Measurements from ENCODE around the gene PDE9A.
"Not testable (repeated sequence)": the region's sequence is repeated elsewhere in the genome, so short reads cannot be mapped to it uniquely, and the experiment has no call there.

PDE9A gene

DNA sequence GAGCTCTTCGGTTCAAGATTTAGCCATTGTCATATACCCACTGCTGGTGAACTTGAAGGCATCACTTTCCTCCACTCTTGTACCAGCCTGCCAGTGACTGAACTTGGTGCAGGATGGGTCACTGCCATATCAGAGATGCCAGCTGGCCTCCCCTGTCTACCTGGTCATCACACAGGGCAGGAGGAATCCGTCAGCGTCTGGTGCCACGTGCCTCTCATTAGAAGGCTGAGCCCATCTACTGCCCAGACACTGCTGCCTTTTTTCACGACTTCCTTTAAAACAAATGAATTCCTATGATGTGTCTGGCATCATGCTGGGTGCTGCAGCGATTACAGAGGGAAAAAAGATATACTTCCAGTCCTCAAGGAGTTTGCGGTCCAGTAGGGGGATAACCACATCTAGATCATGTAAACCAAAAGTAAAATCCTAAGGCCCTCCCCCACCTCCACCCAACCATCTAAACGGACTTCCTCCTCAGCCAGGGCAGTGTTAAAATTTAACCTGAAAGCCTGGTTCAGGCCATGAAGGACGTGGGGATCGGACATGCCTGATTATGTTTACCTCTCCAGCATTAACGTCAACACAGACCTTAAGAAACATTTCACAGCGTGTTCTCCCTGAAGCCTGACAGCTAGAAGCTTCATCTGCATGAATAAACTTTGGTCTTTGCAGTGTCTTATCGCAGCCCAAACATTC is 29.2 kb upstream of the PDE9A start:
- no peak for DNase-seq (ENCODE audit: low read depth in 2 of 3, low spot score in 1 of 3)

DNA sequence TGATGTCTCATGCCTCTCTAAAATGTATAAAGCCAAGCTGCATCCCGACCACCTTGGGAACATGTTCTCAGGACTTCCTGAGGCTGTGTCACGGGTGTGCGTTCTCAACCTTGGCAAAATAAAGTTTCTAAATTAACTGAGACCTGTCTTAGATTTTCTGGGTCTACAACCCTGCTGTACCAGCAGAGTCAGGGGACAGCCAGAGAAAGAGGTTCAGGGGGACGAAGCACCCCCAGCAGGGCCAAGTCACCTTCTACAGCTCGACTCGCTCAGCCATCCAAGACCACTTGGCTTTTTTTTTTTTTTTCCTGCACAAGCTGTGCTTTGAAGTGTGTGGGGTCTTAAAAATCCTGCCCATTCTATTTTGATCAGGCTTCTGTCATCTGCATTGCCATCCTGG is 28.5 kb upstream of the PDE9A start:
- DNase-seq (ENCODE audit: low read depth in 2 of 3, low spot score in 1 of 3): no peak

GRCh38 chr21:42626171-42626570 is 27.2 kb upstream of the PDE9A start:
- DNase-seq (ENCODE audit: low read depth in 2 of 3, low spot score in 1 of 3): no peak

DNA sequence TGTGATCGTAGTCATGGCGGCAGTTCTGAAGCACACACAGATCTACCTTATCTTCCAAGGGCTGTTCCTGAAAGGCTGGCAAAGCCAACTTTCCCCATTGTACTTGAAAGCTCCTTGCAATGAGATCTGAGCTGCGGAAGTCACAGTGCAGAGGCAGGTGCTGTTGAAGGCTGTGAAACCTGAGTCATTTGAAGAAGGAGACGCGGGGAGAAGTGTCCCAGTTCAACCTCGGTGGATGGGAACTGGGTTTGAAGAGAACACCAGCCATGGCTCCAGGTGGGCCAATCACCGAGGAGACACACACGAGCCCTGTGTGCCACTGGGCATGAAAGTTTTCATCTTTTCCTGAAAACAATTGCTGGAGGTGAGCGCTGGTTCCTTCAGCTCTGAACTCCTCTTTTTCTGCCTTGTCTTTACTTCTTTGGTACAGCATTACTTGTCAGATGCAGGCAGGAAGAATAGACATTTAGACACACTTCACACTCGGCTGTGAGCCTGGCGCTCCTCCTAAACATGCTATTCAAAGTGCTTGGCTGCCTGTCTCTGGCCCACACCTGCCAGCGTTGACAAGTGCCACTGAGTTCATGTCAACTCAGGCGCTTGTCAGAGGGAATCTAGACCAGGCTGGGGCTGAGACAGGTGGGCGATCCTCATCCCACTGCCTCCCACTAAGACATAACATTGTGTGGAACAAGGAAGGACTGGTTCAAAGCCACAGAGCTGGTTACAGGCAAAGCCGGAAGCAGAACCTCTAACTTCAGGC is 25.7 kb upstream of the PDE9A start:
- DNase-seq (ENCODE audit: low read depth in 2 of 3, low spot score in 1 of 3): no peak

- DNase-seq (ENCODE audit: low read depth in 2 of 3, low spot score in 1 of 3): not testable (repeated sequence)
These were observed 24.9 kb upstream of the PDE9A start for GRCh38 chr21:42628466-42629061.

DNA sequence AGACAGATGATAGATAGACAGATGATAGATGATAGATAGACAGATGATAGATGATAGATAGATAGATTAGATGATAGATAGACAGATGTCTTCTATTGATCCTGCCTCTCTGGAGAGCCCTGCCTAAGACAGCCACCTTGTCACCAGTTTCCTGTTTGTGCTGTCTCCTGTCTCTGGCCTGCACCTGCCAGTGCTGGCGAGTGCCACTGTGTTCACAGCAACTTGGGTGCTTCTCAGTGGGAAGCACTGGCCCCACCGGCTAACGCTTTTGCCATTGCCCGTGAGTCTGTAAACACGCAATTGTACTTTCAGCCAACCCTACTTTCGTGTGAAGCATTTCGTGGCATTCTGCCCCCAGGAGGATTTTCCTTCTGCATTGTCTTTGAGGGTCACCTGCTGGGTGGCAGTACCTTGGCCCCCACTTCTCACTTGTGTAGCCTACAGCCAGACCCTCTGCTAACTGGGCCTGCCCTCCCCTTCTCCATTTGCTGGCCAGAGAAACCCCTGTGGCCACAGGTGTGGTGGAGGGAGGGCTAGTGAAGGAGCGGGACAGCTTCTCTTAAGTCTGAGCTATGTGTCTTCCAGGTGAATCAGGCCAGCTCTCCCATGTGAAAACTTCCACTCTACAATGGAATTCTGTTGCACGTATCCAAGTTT is 23.4 kb upstream of the PDE9A start:
- no peak for DNase-seq (ENCODE audit: low read depth in 2 of 3, low spot score in 1 of 3)

DNA sequence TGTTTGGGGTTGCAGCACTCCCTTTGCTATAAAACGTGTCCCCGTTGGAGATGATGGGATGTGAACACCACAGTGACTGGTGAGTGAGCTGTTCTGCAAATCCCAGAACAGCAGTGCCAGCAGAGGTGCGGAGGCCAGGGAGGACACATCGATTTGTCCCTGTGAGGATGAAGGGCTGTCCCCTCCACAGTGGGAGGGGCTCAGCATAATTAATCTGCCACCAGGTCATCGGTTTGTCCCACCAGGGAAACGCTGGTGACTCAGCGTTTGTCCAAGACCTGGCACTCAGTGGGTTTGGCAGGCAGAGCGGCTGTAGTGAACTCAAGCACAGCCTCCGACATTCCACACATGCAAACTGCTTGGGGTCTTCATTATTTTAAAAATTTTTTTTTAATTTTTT is 22.8 kb upstream of the PDE9A start:
- DNase-seq (ENCODE audit: low read depth in 2 of 3, low spot score in 1 of 3): no peak

- no peak for DNase-seq (ENCODE audit: low read depth in 2 of 3, low spot score in 1 of 3)
These were observed 22.3 kb upstream of the PDE9A start for GRCh38 chr21:42631142-42631541.

- no peak for DNase-seq (ENCODE audit: low read depth in 2 of 3, low spot score in 1 of 3)
These were observed 21.1 kb upstream of the PDE9A start for GRCh38 chr21:42632336-42632751.

GRCh38 chr21:42632771-42633690 is 20.4 kb upstream of the PDE9A start:
- DNase-seq (ENCODE audit: low read depth in 2 of 3, low spot score in 1 of 3): no peak

GRCh38 chr21:42633858-42634257 is 19.6 kb upstream of the PDE9A start:
- no peak for DNase-seq (ENCODE audit: low read depth in 2 of 3, low spot score in 1 of 3)

DNA sequence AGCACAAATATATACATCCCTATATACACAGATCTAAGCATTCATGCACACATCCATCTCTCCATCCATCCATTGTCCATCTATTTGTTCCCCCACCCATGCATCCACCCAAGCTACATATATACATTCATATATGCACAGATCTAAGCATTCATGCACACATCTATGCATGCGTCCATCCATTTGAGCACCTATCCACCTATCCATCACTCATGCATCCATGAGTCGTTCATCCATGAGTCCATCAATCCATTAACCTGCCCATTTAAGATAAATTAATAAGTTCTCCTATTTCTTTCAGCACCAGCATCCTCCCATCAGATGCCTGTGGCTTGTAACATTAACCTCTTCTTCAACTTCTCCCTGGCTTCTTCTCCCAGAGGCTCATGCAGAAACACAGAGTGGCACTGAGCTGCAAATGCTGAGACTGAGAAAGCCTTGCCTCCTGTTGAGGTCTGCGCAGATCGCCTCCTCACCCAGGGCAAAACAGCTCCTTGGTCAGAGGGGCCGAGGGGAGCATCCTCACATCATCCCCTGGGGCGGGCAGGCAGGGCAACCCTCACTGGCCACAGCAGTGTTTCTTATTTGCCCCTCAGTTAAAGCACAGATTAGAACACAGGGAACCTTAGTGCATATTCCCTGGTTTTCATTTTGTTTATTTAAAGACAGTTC is 17.4 kb upstream of the PDE9A start:
- DNase-seq (ENCODE audit: low read depth in 2 of 3, low spot score in 1 of 3): no peak

GRCh38 chr21:42636520-42637266 is 16.7 kb upstream of the PDE9A start:
- DNase-seq (ENCODE audit: low read depth in 2 of 3, low spot score in 1 of 3): no peak

GRCh38 chr21:42637267-42638041 is 16.0 kb upstream of the PDE9A start:
- DNase-seq (ENCODE audit: low read depth in 2 of 3, low spot score in 1 of 3): no peak

DNA sequence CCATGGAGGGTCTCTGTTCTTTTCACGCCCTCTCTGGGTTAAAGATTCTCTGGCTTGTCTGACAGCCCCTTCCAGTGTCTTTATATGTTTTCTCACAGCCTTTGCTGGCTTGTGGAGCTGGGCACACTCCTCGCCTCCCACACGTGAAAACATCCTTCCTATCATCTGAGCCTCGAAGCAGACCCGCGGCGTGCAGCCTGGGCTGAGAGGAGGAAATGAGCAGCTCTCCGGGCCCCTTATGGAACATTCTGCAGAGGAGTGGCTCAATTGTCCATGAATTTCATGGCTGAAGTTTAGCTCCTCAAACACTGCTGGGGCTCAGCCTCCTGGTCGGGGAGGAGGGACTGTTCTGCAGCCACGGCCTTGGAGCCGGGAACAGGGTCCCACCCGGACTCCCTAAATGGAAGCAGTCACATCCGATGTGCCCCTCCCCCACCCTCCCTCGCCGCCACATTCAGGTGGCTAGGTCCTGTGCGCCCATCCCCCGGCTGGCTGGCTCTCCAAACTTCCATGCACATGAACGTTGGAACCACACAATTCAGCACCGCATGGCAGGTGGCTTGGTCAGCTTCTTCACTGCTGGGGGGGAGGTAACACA is 15.1 kb upstream of the PDE9A start:
- DNase-seq (ENCODE audit: low read depth in 2 of 3, low spot score in 1 of 3): no peak

GRCh38 chr21:42639646-42640152 is 13.7 kb upstream of the PDE9A start:
- no peak for DNase-seq (ENCODE audit: low read depth in 2 of 3, low spot score in 1 of 3)

- DNase-seq (ENCODE audit: low read depth in 2 of 3, low spot score in 1 of 3): no peak
These were observed 12.9 kb upstream of the PDE9A start for GRCh38 chr21:42640486-42640885.

Measured in stimulated activated CD4-positive, alpha-beta T cell treated with anti-CD3 and anti-CD28 coated beads, Interleukin-12 subunit alpha, Interleukin-12 subunit beta, amount 100 ng/mL, for 48 hours (primary cell).